Trophoblast cell (in vitro differentiated cells and primary cell): ENCODE measurements around the gene SLC35A3.

Experiments used
- DNase-seq, 2 donors: peaks; one replicate each; pipeline ENCODE4 v3.0.0-alpha.2; 2016
- H2AFZ ChIP-seq: 2 replicates; pipeline ENCODE4 v1.6.1; 2013; ENCODE audit warnings: low read length, moderate library complexity, mild to moderate bottlenecking; ENCODE audit not compliant: insufficient read depth, poor library complexity
- H2AK5ac ChIP-seq: 2 replicates; pipeline ENCODE4 v1.6.1; 2013; ENCODE audit warnings: mild to moderate bottlenecking, low read length
- H2BK120ac ChIP-seq: 2 replicates; pipeline ENCODE4 v1.6.1; 2013; ENCODE audit warnings: low read length, mild to moderate bottlenecking, moderate library complexity; ENCODE audit not compliant: insufficient read depth, poor library complexity
- H2BK12ac ChIP-seq: 2 replicates; pipeline ENCODE4 v1.6.1; 2013; ENCODE audit warnings: mild to moderate bottlenecking, low read length, moderate library complexity
- H2BK5ac ChIP-seq: 2 replicates; pipeline ENCODE4 v1.6.1; 2013; ENCODE audit warnings: low read length, low read depth, moderate library complexity, mild to moderate bottlenecking; ENCODE audit not compliant: poor library complexity
- H3K14ac ChIP-seq: 2 replicates; pipeline ENCODE4 v1.6.1; 2013; ENCODE audit warnings: mild to moderate bottlenecking, low read length
- H3K18ac ChIP-seq: 2 replicates; pipeline ENCODE4 v1.6.1; 2013; ENCODE audit warnings: mild to moderate bottlenecking, low read length
- H3K23ac ChIP-seq: 2 replicates; pipeline ENCODE4 v1.6.1; 2013; ENCODE audit warnings: low read length
- H3K27ac ChIP-seq: 2 replicates; pipeline ENCODE4 v1.5.1; 2013; ENCODE audit warnings: low read depth, mild to moderate bottlenecking, inconsistent platforms, low read length, moderate library complexity
- H3K27me3 ChIP-seq: 2 replicates; pipeline ENCODE4 v1.6.1; 2013; ENCODE audit warnings: inconsistent platforms, mild to moderate bottlenecking, low read length, moderate library complexity; ENCODE audit not compliant: insufficient read depth
- H3K36me3 ChIP-seq, 2 experiments: 1 replicate in 1 of 2; 2 replicates in 1 of 2; pipeline ENCODE4 v1.6.1; 2013; ENCODE audit warnings: low read length in 2 of 2, mild to moderate bottlenecking in 2 of 2, moderate library complexity in 1 of 2; ENCODE audit not compliant: insufficient read depth in 2 of 2, control insufficient read depth in 1 of 2
- H3K4ac ChIP-seq: 2 replicates; pipeline ENCODE4 v1.6.1; 2013; ENCODE audit warnings: low read depth, mild to moderate bottlenecking, low read length, moderate library complexity
- H3K4me1 ChIP-seq, 2 experiments: 1 replicate in 1 of 2; 2 replicates in 1 of 2; pipeline ENCODE4 v1.6.1; 2013; ENCODE audit warnings: low read length in 2 of 2, mild to moderate bottlenecking in 2 of 2, moderate library complexity in 1 of 2; ENCODE audit not compliant: insufficient read depth in 2 of 2, control insufficient read depth in 1 of 2
- H3K4me2 ChIP-seq: 2 replicates; pipeline ENCODE4 v1.6.1; 2013; ENCODE audit warnings: inconsistent platforms, mild to moderate bottlenecking, low read length, moderate library complexity
- H3K4me3 ChIP-seq: 2 replicates; pipeline ENCODE4 v1.5.1; 2013; ENCODE audit warnings: mild to moderate bottlenecking, low read depth, low read length, inconsistent platforms
- H3K79me1 ChIP-seq: one replicate; pipeline ENCODE4 v1.6.1; 2013; ENCODE audit warnings: low read length
- H3K79me2 ChIP-seq: 2 replicates; pipeline ENCODE4 v1.6.1; 2013; ENCODE audit warnings: low read length, mild to moderate bottlenecking; ENCODE audit not compliant: control insufficient read depth, insufficient read depth, poor library complexity
- H3K9ac ChIP-seq: 2 replicates; pipeline ENCODE4 v1.6.1; 2013; ENCODE audit warnings: mild to moderate bottlenecking, low read length
- H3K9me3 ChIP-seq: 2 replicates; pipeline ENCODE4 v1.6.1; 2013; ENCODE audit warnings: low read depth, mild to moderate bottlenecking, control low read depth, inconsistent platforms, low read length; ENCODE audit not compliant: insufficient read depth
- H4K12ac ChIP-seq: 2 replicates; pipeline ENCODE4 v1.6.1; 2013; ENCODE audit warnings: low read depth, mild to moderate bottlenecking, low read length, moderate library complexity
- H4K8ac ChIP-seq: 2 replicates; pipeline ENCODE4 v1.6.1; 2013; ENCODE audit warnings: low read depth, mild to moderate bottlenecking, low read length, moderate library complexity
- H4K91ac ChIP-seq: one replicate; pipeline ENCODE4 v1.6.1; 2013; ENCODE audit warnings: low read depth, mild to moderate bottlenecking, low read length, moderate library complexity
- WGBS: extraction: QIAGEN DNeasy Blood & Tissue Kit; methylation state at CpG from one replicate; pipeline ENCODE4 v1.1.7; 2013; ENCODE audit warnings: missing lambda C conversion rate; ENCODE audit not compliant: insufficient read length, insufficient coverage; ENCODE audit errors: extremely low coverage; 5-methylcytosine and 5-hydroxymethylcytosine counted together

The SLC35A3 gene

GRCh38 chr1:100053727-100054126 is 83.9 kb downstream of the SLC35A3 start:
- Histone ChIP-seq H2BK12ac (no peak overlapping the region), H3K14ac (no peak overlapping the region), H2BK5ac (no peak overlapping the region), H3K27ac (no peak overlapping the region), H3K27me3 (no peaks in the 10 kb centered on the region), H3K4me3 (no peak overlapping the region), H3K36me3 (peaks cover 0 to 6% of the 10 kb centered on the region in 2 experiments), H2BK120ac (no peak overlapping the region), H3K4me2 (no peak overlapping the region), H3K9ac (no peak overlapping the region), H3K79me2 (peaks cover 2% of the 10 kb centered on the region), H2AFZ (no peak overlapping the region), H4K8ac (no peak overlapping the region), H3K9me3 (no peaks in the 10 kb centered on the region), H3K23ac (no peak overlapping the region), H3K4me1 (peaks cover 0 to 4% of the 10 kb centered on the region in 2 experiments), H4K12ac (no peak overlapping the region), H4K91ac (no peak overlapping the region), H3K18ac (no peak overlapping the region), H3K4ac (no peak overlapping the region), H3K79me1 (no peaks in the 10 kb centered on the region), H2AK5ac (no peak overlapping the region)
- no CpG with 5 or more reads among the region's 4 CpGs for WGBS
- DNase-seq, result no peak

DNA sequence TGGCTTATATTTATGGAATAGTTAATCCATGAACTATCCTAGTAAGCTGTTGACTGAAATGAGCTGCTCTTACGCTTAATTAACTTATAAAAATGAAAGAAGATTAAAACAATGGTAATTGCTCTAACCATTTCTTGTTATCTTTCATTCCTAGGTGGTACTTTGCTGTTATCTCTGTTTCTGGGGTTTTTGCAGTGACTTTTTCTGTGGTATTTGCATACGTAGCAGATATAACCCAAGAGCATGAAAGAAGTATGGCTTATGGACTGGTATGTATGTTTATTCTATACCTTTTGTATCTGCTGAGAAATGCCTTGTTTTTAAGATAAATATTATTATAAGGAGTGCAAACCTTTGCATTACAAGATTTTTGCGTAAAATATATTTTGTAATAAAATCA is 91.9 kb downstream of the SLC35A3 start:
- no peak overlapping the region for H3K9ac ChIP-seq

DNA sequence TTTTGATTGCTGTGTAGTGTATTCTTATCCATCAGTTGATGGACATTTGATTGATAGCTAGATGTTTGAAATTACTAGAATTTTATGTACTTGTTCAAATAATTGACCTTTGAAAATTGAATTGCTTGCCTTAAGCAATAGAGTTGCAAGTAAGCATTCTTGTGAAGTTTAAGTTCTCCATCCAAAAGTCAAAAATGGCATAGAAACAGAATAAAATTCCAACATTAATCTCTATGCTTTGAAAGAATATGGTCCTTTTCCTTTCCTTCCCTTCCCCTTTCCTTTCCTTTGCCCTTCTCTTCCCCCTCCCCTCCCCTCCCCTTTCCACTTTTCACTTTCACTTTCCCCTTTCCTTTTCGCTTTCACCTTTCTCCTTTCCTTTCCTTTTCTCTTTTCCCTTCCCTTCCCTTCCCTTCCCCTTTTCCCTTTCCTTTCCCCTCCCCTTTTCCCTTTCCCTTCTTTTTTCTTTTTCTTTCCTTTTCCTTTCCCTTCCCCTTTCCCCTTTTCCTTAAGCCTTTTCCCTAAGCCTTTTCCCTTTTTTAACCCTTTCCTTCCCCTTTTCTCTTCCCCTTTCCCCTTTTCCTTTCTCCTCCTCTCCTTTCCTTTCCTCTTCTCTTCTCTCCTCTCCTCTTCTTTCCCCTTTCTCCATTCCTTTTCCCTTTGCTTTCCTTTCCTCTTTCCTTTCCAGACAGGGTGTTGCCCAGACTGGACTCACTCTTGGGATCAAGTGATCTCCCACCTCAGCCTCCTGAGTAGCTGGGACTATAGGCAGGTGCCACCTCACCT is 95.6 kb downstream of the SLC35A3 start:
- H3K4ac ChIP-seq, result no peak overlapping the region
- peaks cover 23 to 31% of the 10 kb centered on the region in 2 experiments for H3K36me3 ChIP-seq
- H4K12ac ChIP-seq, result no peak overlapping the region
- H3K14ac ChIP-seq, result no peak overlapping the region
- no peaks in the 10 kb centered on the region for H3K79me2 ChIP-seq
- no peak overlapping the region for H3K9ac ChIP-seq
- H3K27me3 ChIP-seq, result no peaks in the 10 kb centered on the region
- H3K4me3 ChIP-seq, result no peak overlapping the region
- no peak overlapping the region for H2AFZ ChIP-seq
- H3K4me2 ChIP-seq, result no peak overlapping the region
- no peak overlapping the region for H4K8ac ChIP-seq
- H3K27ac ChIP-seq, result no peak overlapping the region
- no peak overlapping the region for H4K91ac ChIP-seq
- H2BK12ac ChIP-seq, result no peak overlapping the region
- H2AK5ac ChIP-seq, result no peak overlapping the region
- no peak overlapping the region for H2BK120ac ChIP-seq
- DNase-seq, result no peak
- WGBS, result 92% methylated on average over 1 of the region's 1 CpG
- no peaks in the 10 kb centered on the region for H3K4me1 ChIP-seq
- H3K18ac ChIP-seq, result no peak overlapping the region
- no peak overlapping the region for H3K23ac ChIP-seq
- no peaks in the 10 kb centered on the region for H3K9me3 ChIP-seq
- H2BK5ac ChIP-seq, result no peak overlapping the region
- no peaks in the 10 kb centered on the region for H3K79me1 ChIP-seq

More for the DNA sequence above, 91.9 kb downstream of the SLC35A3 start:
- H2AFZ ChIP-seq, result no peak overlapping the region
- H3K36me3 ChIP-seq, result peaks cover 15 to 18% of the 10 kb centered on the region in 2 experiments
- no peak overlapping the region for H2AK5ac ChIP-seq
- no peak overlapping the region for H2BK12ac ChIP-seq
- no peak overlapping the region for H4K12ac ChIP-seq
- no peak overlapping the region for H3K4me2 ChIP-seq
- no peaks in the 10 kb centered on the region for H3K4me1 ChIP-seq
- H3K14ac ChIP-seq, result no peak overlapping the region
- no CpG with 5 or more reads among the region's 3 CpGs for WGBS
- H3K79me1 ChIP-seq, result no peaks in the 10 kb centered on the region
- H3K79me2 ChIP-seq, result no peaks in the 10 kb centered on the region
- H3K9me3 ChIP-seq, result no peaks in the 10 kb centered on the region
- H4K91ac ChIP-seq, result no peak overlapping the region
- no peak overlapping the region for H3K23ac ChIP-seq
- DNase-seq, result no peak
- H3K18ac ChIP-seq, result no peak overlapping the region
- H4K8ac ChIP-seq, result no peak overlapping the region
- H3K27me3 ChIP-seq, result no peaks in the 10 kb centered on the region
- no peak overlapping the region for H3K4ac ChIP-seq
- no peak overlapping the region for H3K4me3 ChIP-seq
- H2BK120ac ChIP-seq, result no peak overlapping the region
- H3K27ac ChIP-seq, result no peak overlapping the region
- H2BK5ac ChIP-seq, result no peak overlapping the region

GRCh38 chr1:100065969-100066227 is 96.1 kb downstream of the SLC35A3 start:
- H3K18ac ChIP-seq, result no peak overlapping the region
- H4K8ac ChIP-seq, result no peak overlapping the region
- no peaks in the 10 kb centered on the region for H3K4me1 ChIP-seq
- no peak overlapping the region for H4K91ac ChIP-seq
- H3K27ac ChIP-seq, result no peak overlapping the region
- H3K36me3 ChIP-seq, result peaks cover 23 to 29% of the 10 kb centered on the region in 2 experiments
- no peak overlapping the region for H3K9ac ChIP-seq
- H2BK120ac ChIP-seq, result no peak overlapping the region
- H3K4me3 ChIP-seq, result no peak overlapping the region
- H3K79me2 ChIP-seq, result no peaks in the 10 kb centered on the region
- DNase-seq, result no peak
- H3K9me3 ChIP-seq, result no peaks in the 10 kb centered on the region
- no peaks in the 10 kb centered on the region for H3K79me1 ChIP-seq
- H4K12ac ChIP-seq, result no peak overlapping the region
- H3K4ac ChIP-seq, result no peak overlapping the region
- no peak overlapping the region for H3K14ac ChIP-seq
- H3K27me3 ChIP-seq, result no peaks in the 10 kb centered on the region
- H2AK5ac ChIP-seq, result no peak overlapping the region
- H3K23ac ChIP-seq, result no peak overlapping the region
- no peak overlapping the region for H3K4me2 ChIP-seq
- WGBS, result no CpG with 5 or more reads among the region's 2 CpGs
- no peak overlapping the region for H2BK5ac ChIP-seq
- no peak overlapping the region for H2AFZ ChIP-seq
- no peak overlapping the region for H2BK12ac ChIP-seq
